AG04449 (cell line): ENCODE measurements around the gene LURAP1L.
"Not testable (repeated sequence)": the region's sequence is repeated elsewhere in the genome, so short reads cannot be mapped to it uniquely, and the experiment has no call there.

Source experiments
- CTCF ChIA-PET: fragments of 350-600 bp; formaldehyde crosslinking; extraction: SDS; loops from one replicate; lab custom pipeline; 2021; ENCODE audit warnings: antibody characterized with exemption; lab: Yijun Ruan, JAX
- POLR2A ChIA-PET: fragments of 400-600, 350-600 bp; formaldehyde crosslinking; extraction: SDS; loops from one replicate; lab custom pipeline; 2020; ENCODE audit warnings: antibody characterized with exemption, inconsistent platforms; lab: Yijun Ruan, JAX
- DNase-seq: peaks from one replicate; pipeline ENCODE4 v3.0.0-alpha.2; 2010; ENCODE audit warnings: low read depth, low spot score
- H3K4me3 ChIP-seq: 2 replicates; pipeline ENCODE4 v1.5.1; 2011; ENCODE audit warnings: low read depth, mild to moderate bottlenecking, control low read depth, low read length
- TF ChIP-seq, protein P1 (sequence below): IDR thresholded peaks from one replicate; pipeline ENCODE4 v1.5.1; 2011; ENCODE audit warnings: mild to moderate bottlenecking, moderate library complexity, low read length, control low read depth, inconsistent platforms; ENCODE audit not compliant: insufficient read depth; ENCODE audit errors: missing control alignments

Gene LURAP1L

GRCh38 chr9:12859704-12860251 is 85.0 kb downstream of the LURAP1L start:
- CTCF ChIA-PET = no interaction called here

DNA sequence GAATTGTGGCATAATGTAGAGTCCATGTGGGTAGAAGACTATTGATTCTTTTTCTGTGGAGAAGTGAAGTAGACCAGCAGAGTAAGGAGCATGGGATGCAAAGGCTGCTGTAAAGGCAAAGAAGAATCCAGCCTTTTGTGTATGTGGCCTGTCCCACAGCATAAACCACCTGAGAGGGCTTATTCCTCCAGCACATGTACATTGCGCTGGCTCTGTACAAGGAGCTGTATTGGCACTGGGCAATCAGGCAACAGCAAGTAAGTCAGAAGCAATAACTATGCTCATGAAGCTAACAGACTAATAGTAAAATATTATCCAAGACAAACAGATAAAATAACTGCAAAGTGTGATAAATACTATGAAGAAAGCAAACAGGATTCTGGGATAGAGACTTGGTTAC is 86.2 kb downstream of the LURAP1L start:
- TF ChIP-seq, protein P1, sequence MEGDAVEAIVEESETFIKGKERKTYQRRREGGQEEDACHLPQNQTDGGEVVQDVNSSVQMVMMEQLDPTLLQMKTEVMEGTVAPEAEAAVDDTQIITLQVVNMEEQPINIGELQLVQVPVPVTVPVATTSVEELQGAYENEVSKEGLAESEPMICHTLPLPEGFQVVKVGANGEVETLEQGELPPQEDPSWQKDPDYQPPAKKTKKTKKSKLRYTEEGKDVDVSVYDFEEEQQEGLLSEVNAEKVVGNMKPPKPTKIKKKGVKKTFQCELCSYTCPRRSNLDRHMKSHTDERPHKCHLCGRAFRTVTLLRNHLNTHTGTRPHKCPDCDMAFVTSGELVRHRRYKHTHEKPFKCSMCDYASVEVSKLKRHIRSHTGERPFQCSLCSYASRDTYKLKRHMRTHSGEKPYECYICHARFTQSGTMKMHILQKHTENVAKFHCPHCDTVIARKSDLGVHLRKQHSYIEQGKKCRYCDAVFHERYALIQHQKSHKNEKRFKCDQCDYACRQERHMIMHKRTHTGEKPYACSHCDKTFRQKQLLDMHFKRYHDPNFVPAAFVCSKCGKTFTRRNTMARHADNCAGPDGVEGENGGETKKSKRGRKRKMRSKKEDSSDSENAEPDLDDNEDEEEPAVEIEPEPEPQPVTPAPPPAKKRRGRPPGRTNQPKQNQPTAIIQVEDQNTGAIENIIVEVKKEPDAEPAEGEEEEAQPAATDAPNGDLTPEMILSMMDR = no peak
- CTCF ChIA-PET = interaction anchor here (1.2 kb wide), 1 partner anchor 11 kb away, joined by 3 read pairs; no protein-coding TSS in a partner anchor
- DNase-seq = no peak
- no peak overlapping the region for H3K4me3 ChIP-seq
- POLR2A ChIA-PET = no interaction called here

More at GRCh38 chr9:12859704-12860251, 85.0 kb downstream of the LURAP1L start:
- TF ChIP-seq, protein P1 = no peak
- no peak overlapping the region for H3K4me3 ChIP-seq
- DNase-seq = no peak
- POLR2A ChIA-PET = no interaction called here

DNA sequence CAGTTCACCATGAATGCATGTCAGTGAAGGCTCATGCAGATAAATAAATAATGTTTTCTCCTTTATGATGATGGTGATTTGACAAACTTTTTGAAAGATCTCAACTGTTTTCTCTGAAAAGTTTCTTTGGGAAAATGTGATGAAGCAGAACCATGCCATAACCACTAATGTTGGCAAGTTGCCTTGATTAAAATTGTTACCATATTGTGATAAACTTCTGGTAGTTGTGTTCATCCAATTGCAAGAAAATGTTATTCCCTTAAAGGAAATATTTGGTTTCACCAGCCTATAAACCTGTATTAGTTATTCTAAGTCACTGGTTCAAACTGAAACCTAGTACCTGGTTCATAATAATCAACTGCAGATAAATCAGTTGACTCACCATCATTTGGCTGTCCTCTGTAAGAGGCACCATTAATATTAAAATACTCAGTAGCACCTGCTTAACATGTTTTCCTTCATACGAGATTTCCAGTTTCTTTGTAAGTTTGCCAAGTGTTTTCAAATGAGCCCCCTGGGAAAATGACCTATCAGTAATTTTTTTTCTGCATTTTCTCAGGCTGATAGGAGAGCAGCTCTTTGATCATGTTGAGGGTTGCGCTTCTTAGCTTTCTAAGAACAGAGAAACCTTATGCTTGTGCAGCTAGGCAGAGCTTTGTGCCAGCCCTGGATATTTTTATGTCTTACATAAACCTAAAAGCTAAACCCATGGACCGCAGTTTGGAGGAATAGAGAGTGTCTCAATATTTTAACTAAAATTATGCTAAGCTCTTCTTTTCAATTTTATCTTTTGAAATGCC is 88.0 kb downstream of the LURAP1L start:
- DNase-seq = no peak
- TF ChIP-seq, protein P1 = no peak
- no peak overlapping the region for H3K4me3 ChIP-seq
- CTCF ChIA-PET = interaction anchor here (1.2 kb wide), 1 partner anchor 9 kb away, joined by 3 read pairs; no protein-coding TSS in a partner anchor
- POLR2A ChIA-PET = no interaction called here

DNA sequence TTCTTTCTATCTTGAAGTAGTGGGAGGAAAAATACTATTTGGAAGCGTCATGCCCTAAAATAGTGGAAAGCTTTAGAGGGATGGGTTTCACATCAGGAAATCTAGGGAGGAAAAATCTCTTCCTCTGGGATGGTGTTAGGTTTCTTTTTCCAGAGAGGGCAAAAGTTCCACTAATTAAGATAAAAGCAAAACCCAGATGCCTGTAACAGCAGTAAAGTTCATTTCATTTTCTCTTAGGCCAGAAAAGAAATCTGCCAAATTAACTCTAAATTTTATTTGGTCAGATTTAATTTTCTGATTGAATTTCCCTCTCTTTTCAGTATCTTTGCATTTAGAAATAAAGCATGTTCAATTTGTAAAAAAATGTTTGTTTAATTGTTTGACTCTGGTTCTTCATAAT is 88.8 kb downstream of the LURAP1L start:
- POLR2A ChIA-PET = no interaction called here
- CTCF ChIA-PET = no interaction called here
- TF ChIP-seq, protein P1 = no peak
- DNase-seq = no peak
- no peak overlapping the region for H3K4me3 ChIP-seq

DNA sequence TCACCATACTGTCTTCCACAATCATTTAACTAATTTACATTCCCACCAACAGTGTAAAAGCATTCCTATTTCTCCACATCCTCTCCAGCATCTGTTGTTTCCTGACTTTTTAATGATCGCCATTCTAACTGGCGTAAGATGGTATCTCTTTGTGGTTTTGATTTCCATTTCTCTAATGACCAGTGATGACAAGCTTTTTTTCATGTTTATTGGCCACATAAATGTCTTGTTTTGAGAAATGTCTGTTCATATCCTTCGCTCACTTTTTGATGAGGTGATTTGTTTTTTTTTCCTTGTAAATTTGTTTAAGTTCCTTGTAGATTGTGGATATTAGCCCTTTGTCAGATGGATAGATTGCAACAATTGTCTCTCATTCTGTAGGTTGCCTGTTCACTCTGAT is 90.6 kb downstream of the LURAP1L start:
- H3K4me3 ChIP-seq, DNase-seq, POLR2A ChIA-PET, CTCF ChIA-PET: not testable (repeated sequence)
